SU-DHL-6 (cell line): Measurements from ENCODE around the gene MBP.

Experiments used
- H2AFZ ChIP-seq: fragments of 200-600 bp; sonication (generic); 2 replicates; pipeline ENCODE4 v1.6.1; 2014; ENCODE audit warnings: low read depth, mild to moderate bottlenecking, moderate library complexity, mixed read lengths, antibody characterized with exemption, low read length; ENCODE audit not compliant: severe bottlenecking
- H3F3A ChIP-seq: fragments of 200-600 bp; shearing (Covaris generic); 2 replicates; pipeline ENCODE4 v1.6.0; 2016; ENCODE audit warnings: antibody characterized with exemption, mild to moderate bottlenecking; ENCODE audit not compliant: insufficient read depth
- H3K27ac ChIP-seq: fragments of 200-600 bp; sonication (generic); 2 replicates; pipeline ENCODE4 v1.5.1; 2016; ENCODE audit warnings: low read depth, mild to moderate bottlenecking, low read length, moderate library complexity, mixed read lengths
- H3K27me3 ChIP-seq: fragments of 200-600 bp; sonication (generic), shearing (Covaris generic); 2 replicates; pipeline ENCODE4 v1.6.0; 2014; ENCODE audit warnings: mild to moderate bottlenecking, low read length
- H3K36me3 ChIP-seq: fragments of 200-600 bp; sonication (generic); 2 replicates; pipeline ENCODE4 v1.6.1; 2014; ENCODE audit warnings: mild to moderate bottlenecking, low read length, mixed read lengths
- H3K4me2 ChIP-seq: fragments of 300-600, 200-600 bp; shearing (Covaris generic), sonication (generic); 2 replicates; pipeline ENCODE4 v1.6.0; 2014; ENCODE audit warnings: low read length, low read depth, mild to moderate bottlenecking; ENCODE audit not compliant: poor library complexity, severe bottlenecking
- H3K4me3 ChIP-seq: fragments of 200-600 bp; sonication (generic); 2 replicates; pipeline ENCODE4 v1.5.1; 2014; ENCODE audit warnings: antibody characterized with exemption, low read length, mild to moderate bottlenecking, mixed read lengths; ENCODE audit not compliant: insufficient read depth, poor library complexity, severe bottlenecking
- H3K79me2 ChIP-seq: fragments of 200-600 bp; sonication (generic); 2 replicates; pipeline ENCODE4 v1.6.1; 2014; ENCODE audit warnings: mild to moderate bottlenecking, low read length, moderate library complexity; ENCODE audit not compliant: insufficient read depth
- H3K9ac ChIP-seq: fragments of 200-600 bp; sonication (generic); 2 replicates; pipeline ENCODE4 v1.7.0; 2014; ENCODE audit warnings: mild to moderate bottlenecking, low read length
- H3K9me2 ChIP-seq: fragments of 200-600 bp; sonication (generic); replicated peaks from 2 replicates; pipeline ENCODE4 v1.6.1; 2014; ENCODE audit warnings: low read length; ENCODE audit not compliant: insufficient read depth
- H3K9me3 ChIP-seq: fragments of 200-600 bp; sonication (generic); 2 replicates; pipeline ENCODE4 v1.6.1; 2014; ENCODE audit warnings: low read length, mixed read lengths; ENCODE audit not compliant: insufficient read depth
- H4K20me1 ChIP-seq: fragments of 200-600 bp; sonication (generic); 2 replicates; pipeline ENCODE4 v1.6.1; 2014; ENCODE audit warnings: low read depth, mild to moderate bottlenecking, antibody characterized with exemption, low read length, moderate library complexity, mixed read lengths
- CTCF ChIP-seq: fragments of 200-600 bp; sonication (generic); IDR thresholded peaks from one replicate; pipeline ENCODE4 v1.5.1; 2017; ENCODE audit warnings: antibody characterized with exemption, mild to moderate bottlenecking, low read length, moderate library complexity; ENCODE audit not compliant: insufficient read depth, poor library complexity, severe bottlenecking
- EZH2phosphoT487 ChIP-seq: fragments of 200-600 bp; sonication (generic), shearing (Covaris generic); conservative IDR thresholded peaks from 2 replicates; pipeline ENCODE4 v1.6.1; 2018; ENCODE audit warnings: mild to moderate bottlenecking, antibody characterized with exemption, low read length, moderate library complexity, mixed read lengths

The MBP gene

GRCh38 chr18:77162580-77162979 lies 30.0 kb upstream of the MBP start:
- Histone ChIP-seq H3K9me3 (no peaks in the 10 kb centered on the region), H3K4me2 (no peak overlapping the region), H4K20me1 (no peaks in the 10 kb centered on the region), H3K9ac (no peak overlapping the region), H3K4me3 (no peak overlapping the region), H3K27me3 (no peaks in the 10 kb centered on the region; the same call in 1 of the 2 replicates), H2AFZ (no peak overlapping the region), H3K9me2 (no peaks in the 10 kb centered on the region), H3K36me3 (no peaks in the 10 kb centered on the region), H3K27ac (no peak overlapping the region), H3F3A (no peaks in the 10 kb centered on the region), H3K79me2 (no peaks in the 10 kb centered on the region)
- TF ChIP-seq CTCF (no peak), EZH2phosphoT487 (no peak)

GRCh38 chr18:77161961-77162360 lies 29.4 kb upstream of the MBP start:
- Histone ChIP-seq H2AFZ (no peak overlapping the region), H3K79me2 (no peaks in the 10 kb centered on the region), H3K9ac (no peak overlapping the region), H3K9me2 (no peaks in the 10 kb centered on the region), H3K9me3 (no peaks in the 10 kb centered on the region), H4K20me1 (no peaks in the 10 kb centered on the region), H3K4me2 (no peak overlapping the region), H3K36me3 (no peaks in the 10 kb centered on the region), H3F3A (no peaks in the 10 kb centered on the region), H3K4me3 (no peak overlapping the region), H3K27ac (no peak overlapping the region), H3K27me3 (no peaks in the 10 kb centered on the region)
- TF ChIP-seq CTCF, result no peak
- TF ChIP-seq EZH2phosphoT487, result no peak

GRCh38 chr18:77161383-77161782 lies 28.8 kb upstream of the MBP start:
- H3K27ac ChIP-seq, result no peak overlapping the region
- no peaks in the 10 kb centered on the region for H3F3A ChIP-seq
- H3K9me3 ChIP-seq, result no peaks in the 10 kb centered on the region
- no peaks in the 10 kb centered on the region for H3K9me2 ChIP-seq
- H3K4me3 ChIP-seq, result no peak overlapping the region
- TF ChIP-seq EZH2phosphoT487, result no peak
- no peak for TF ChIP-seq CTCF
- no peaks in the 10 kb centered on the region for H3K79me2 ChIP-seq
- no peak overlapping the region for H2AFZ ChIP-seq
- no peak overlapping the region for H3K4me2 ChIP-seq
- no peak overlapping the region for H3K9ac ChIP-seq
- no peaks in the 10 kb centered on the region for H3K36me3 ChIP-seq
- no peaks in the 10 kb centered on the region for H4K20me1 ChIP-seq
- no peaks in the 10 kb centered on the region for H3K27me3 ChIP-seq

- H3F3A ChIP-seq, result no peaks in the 10 kb centered on the region
- TF ChIP-seq EZH2phosphoT487, result no peak
- TF ChIP-seq CTCF, result no peak
- H3K4me2 ChIP-seq, result no peak overlapping the region
- no peaks in the 10 kb centered on the region for H3K27me3 ChIP-seq
- H2AFZ ChIP-seq, result no peak overlapping the region
- no peak overlapping the region for H3K4me3 ChIP-seq
- H3K36me3 ChIP-seq, result no peaks in the 10 kb centered on the region
- H3K9me3 ChIP-seq, result no peaks in the 10 kb centered on the region
- no peaks in the 10 kb centered on the region for H3K79me2 ChIP-seq
- H4K20me1 ChIP-seq, result no peaks in the 10 kb centered on the region
- H3K9ac ChIP-seq, result no peak overlapping the region
- H3K9me2 ChIP-seq, result no peaks in the 10 kb centered on the region
- H3K27ac ChIP-seq, result no peak overlapping the region
Measured at GRCh38 chr18:77160515-77160914, 27.9 kb upstream of the MBP start.
